Activated CD4-positive, CD25-positive, alpha-beta regulatory T cell treated with anti-CD3 and anti-CD28 coated beads, Interleukin-2, amount 50 U/mL, for 24 hours (primary cell): Measurements from ENCODE around the gene TLK1.
"Not testable (repeated sequence)": the region's sequence is repeated elsewhere in the genome, so short reads cannot be mapped to it uniquely, and the experiment has no call there.

Experiments used
- ATAC-seq, 2 donors: fragments of 150-1000 bp; cut with Tn5 transposase; one replicate each; pipeline ENCODE4 v1.10.0; 2021; ENCODE audit warnings: mild to moderate bottlenecking in 1 of 2, moderate library complexity in 1 of 2

The TLK1 gene

GRCh38 chr2:171081649-171082111, 79.0 kb downstream of the TLK1 start:
- ATAC-seq, result peak; percentile 50 to 63

DNA sequence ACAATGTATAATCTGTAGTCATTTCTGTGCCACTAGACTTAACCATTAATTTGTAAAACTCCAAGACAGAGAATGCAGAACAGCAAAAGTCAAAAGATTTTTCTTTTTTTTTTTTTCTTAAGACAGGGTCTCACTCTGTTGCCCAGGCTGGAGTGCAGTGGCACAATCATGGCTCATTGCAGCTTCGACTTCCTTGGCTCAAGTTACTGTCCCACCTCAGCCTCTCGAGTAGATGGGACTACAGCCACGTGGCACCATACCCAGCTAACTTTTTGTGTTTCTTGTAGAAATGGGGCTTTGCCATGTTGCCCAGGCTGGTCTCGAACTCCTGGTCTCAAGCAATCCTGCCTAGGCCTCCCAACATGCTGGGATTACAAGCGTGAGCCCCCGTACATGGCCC, 80.1 kb downstream of the TLK1 start:
- no peak for ATAC-seq

DNA sequence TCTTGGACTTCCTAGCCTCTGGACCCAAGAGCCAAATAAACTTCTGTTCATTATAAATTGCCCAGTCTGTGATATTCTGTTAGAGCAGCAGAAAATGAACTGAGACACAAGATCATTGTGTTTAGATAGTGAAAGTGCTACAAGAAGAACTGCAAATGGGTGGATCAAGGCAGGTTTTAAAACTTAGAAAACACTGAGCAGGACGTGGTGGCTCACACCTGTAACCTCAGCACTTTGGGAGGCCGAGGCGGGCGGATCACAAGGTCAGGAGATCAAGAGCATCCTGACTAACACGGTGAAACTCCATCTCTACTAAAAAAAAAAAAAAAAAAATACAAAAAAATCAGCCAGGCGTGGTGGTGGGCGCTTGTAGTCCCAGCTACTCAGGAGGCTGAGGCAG, 84.3 kb downstream of the TLK1 start:
- not testable (repeated sequence) for ATAC-seq

DNA sequence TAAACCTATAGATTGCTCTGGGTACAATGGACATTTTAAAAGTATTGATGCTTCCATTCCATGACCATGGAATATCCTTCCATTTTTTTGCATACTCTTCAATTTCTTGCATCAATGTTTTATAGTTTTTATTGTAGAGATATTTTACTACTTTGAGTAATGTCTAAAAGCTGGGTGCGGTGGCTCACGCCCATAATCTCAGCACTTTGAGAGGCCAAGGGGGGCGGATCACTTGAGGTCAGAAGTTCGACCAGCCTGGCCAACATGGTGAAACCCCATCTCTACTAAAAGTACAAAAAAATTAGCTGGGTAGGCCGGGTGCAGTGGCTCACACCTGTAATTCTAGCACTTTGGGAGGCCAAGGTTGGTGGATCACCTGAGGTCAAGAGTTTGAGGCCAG, 88.5 kb downstream of the TLK1 start:
- ATAC-seq, result no peak

DNA sequence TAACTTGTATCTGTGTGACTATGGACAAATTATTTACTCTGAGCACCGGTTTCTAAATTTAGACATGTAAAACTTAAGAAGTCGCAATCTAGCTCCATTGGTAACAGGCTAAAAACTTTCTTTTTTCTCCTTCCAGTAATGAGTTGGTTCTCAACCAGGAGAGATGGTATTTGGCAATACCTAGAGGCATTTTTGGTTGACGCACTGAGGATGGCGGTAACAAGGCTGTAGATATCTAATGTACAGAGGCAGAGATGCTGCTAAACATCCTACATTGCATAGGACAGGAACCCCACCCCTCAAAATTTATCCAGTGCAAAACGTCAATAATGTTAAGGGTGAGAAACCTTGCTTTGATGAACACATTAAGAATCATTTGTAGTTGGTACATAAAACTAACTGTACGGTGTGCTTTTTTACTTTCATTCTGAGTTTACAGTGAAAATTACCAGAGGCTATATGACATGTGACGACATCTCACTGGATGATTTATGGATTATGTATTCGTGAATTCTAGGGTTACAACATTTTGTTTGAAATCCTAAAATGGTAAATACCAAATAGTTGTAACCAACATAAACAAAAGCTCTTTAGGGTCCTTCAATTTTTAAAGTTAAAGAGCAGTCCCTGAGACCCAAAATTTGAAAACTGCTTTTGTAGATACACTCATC, 91.3 kb downstream of the TLK1 start:
- ATAC-seq, result peak in 1 of 2 donors; percentile 20

GRCh38 chr2:171066110-171066509, 94.6 kb downstream of the TLK1 start:
- ATAC-seq, result no peak

DNA sequence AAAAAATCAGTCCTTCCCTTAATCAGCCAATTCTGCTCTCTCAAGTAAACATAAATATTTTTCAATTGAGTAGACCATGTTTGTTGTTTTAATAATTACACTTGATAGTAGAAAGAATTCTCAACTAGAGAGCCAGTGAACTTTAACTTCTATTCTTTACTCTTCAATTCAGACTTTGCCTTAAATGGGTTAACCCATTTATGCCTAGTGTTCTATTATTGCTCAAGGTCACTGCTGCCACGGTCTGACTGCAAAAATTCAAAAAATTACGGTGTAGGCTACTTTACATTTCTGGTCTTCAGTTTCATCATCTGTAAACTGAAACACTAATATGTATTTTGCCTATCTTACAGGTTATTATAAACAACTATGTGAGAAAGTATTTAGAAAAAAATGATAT, 103.1 kb downstream of the TLK1 start:
- ATAC-seq, result no peak

DNA sequence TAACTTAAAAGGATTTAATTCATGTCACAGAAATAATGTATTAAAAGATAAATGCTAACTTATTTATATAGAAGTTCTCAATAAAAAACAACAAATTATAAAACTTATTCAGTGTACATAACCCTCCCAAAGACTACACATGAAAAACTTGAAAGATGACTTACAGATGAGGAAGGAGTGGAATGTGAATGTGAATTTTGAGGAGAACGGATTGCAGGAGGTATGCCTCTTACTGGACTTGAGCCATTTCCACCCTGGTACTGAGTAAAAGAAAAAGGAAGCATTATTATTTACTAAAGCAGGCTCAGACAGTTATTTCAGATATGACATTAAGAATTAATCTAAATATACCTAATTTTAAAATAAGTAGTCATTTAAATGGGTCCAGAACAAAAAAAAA, 104.4 kb downstream of the TLK1 start:
- no peak for ATAC-seq

- no peak for ATAC-seq
These were observed 111.0 kb downstream of the TLK1 start for GRCh38 chr2:171049691-171050090.

GRCh38 chr2:171046048-171046560, 114.6 kb downstream of the TLK1 start:
- ATAC-seq, result no peak

- ATAC-seq, result peak; percentile 86 to 92
These were observed 116.3 kb downstream of the TLK1 start for GRCh38 chr2:171044416-171044815.

GRCh38 chr2:171042253-171042969, 118.3 kb downstream of the TLK1 start:
- no peak for ATAC-seq

GRCh38 chr2:171036532-171036931, 124.2 kb downstream of the TLK1 start:
- peak in 1 of 2 donors; percentile 45 for ATAC-seq

GRCh38 chr2:171034315-171034714, 126.4 kb downstream of the TLK1 start:
- ATAC-seq, result peak; percentile 32 to 51

DNA sequence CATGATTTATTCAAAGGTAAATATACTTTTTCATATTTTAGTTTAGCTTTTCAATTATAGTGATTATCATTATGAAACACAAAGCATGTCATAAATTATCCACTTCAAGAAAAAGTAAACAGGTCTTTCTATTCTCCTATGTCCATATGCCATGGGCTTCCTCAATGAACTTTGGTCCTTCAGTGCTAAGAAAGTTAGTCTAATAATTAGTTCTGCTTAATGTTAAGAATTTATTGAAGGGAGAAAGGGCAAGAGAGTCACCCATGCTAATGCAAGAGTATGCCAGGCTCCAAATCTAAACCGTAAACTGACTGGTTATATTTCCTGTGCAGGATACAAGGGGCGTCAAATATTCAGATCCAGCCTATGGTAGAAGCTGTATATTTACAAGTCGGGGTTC, 135.5 kb downstream of the TLK1 start:
- ATAC-seq, result no peak

GRCh38 chr2:171018522-171018921, 142.2 kb downstream of the TLK1 start:
- ATAC-seq, result peak; percentile 80 to 85

GRCh38 chr2:171016125-171016524, 144.6 kb downstream of the TLK1 start:
- ATAC-seq, result no peak

GRCh38 chr2:171013851-171014250, 146.8 kb downstream of the TLK1 start:
- no peak for ATAC-seq

- no peak for ATAC-seq
These were observed 151.3 kb downstream of the TLK1 start for GRCh38 chr2:171009386-171009785.

DNA sequence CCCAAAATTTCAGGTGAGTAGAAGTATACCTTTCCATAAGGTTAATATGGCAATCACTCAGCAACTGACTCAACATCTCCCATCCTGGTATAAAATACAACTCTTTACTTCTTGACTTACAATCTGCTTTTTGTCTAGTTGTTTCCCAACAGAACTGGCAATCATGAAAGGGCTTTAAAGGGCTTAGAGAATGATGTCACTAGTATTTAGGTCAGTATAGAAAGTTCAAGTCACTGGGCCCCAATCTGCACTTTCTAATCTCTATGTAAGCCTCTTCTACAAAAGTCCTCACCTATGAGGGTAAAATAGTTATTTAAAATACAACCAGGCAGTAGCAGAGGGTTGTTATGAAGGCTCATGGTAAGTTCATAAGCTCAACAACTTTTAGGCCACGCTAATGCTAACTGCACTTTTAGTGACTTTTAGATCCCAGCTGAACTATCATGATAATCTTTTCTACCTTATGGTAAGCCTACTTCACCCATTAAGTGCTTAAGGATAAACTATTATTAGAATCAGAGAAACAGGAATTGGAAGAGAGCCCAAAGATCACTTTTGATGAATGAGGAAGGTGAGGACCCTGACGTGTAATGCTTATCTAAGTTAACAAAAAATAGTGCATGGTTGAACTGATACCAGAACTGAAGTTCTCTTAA, 152.0 kb downstream of the TLK1 start:
- ATAC-seq, result no peak

GRCh38 chr2:171004833-171005232, 155.9 kb downstream of the TLK1 start:
- no peak for ATAC-seq

DNA sequence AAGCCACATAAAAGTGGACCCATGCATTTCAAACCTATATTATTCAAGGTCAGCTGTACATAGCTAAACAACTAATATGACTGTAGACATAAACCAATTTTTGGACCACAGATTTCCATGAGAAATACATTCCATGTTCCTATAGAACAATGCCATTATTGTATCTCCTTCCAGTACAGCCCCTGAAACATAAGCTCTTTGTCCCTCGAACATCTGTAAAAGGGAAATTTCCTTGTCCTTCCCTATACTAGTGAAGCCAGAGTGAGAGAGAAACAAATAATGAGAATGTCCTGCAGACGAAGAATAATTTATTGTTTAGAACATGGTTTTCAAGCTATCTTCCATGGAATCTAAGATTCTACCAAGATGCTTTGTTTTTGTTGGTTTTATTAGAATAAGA, 156.3 kb downstream of the TLK1 start:
- ATAC-seq, result no peak

DNA sequence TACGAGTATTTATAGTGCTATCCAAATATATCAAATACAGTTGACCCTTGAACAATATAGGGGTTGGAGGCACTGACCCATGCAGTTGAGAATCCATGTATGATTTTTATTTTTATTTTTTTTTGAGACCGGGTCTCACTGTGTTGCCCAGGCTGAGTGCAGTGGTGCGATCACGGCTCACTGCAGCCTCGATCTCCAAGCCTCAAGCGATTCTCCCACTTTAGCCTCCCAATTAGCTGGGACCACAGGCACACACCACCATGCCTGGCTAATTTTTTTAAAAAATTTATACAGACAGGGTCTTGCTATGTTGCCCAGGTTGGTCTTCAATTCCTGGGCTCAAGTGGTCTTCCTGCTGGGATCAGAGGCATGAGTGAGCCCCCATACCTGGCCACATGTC, 161.0 kb downstream of the TLK1 start:
- no peak for ATAC-seq
